GM23338 (cell line): ENCODE measurements around the gene RNU5B-1. TPM values are rescaled to one million over a fixed set of nuclear protein-coding genes. Genes with fewer than 3 reads are reported as not detected.

ENCODE experiments used
- ATAC-seq: fragments of 200-7000 bp; cut with Tn5 transposase; 3 replicates; pipeline ENCODE4 v1.9.1; 2020
- DNase-seq: peaks from one replicate; pipeline ENCODE4 v3.0.0-alpha.2; 2015; ENCODE audit warnings: low spot score
- H2AFZ ChIP-seq: fragments of 200-600 bp; sonication (generic); 2 replicates; pipeline ENCODE4 v1.8.0; 2016; ENCODE audit warnings: antibody characterized with exemption, mild to moderate bottlenecking, moderate library complexity
- H3F3A ChIP-seq: fragments of 200-600 bp; sonication (generic); replicated peaks from 2 replicates; pipeline ENCODE4 v1.8.0; 2017; ENCODE audit warnings: antibody characterized with exemption, mixed run types, low read depth
- H3K27ac ChIP-seq: fragments of 200-600 bp; sonication (generic); 2 replicates; pipeline ENCODE4 v1.6.1; 2016; ENCODE audit warnings: low read depth
- H3K27me3 ChIP-seq: fragments of 200-600 bp; sonication (generic); 2 replicates; pipeline ENCODE4 v1.8.0; 2016; ENCODE audit warnings: mild to moderate bottlenecking, mixed run types, moderate library complexity; ENCODE audit not compliant: insufficient read depth
- H3K36me3 ChIP-seq: fragments of 200-600 bp; sonication (generic); 2 replicates; pipeline ENCODE4 v1.8.0; 2016; ENCODE audit warnings: mild to moderate bottlenecking; ENCODE audit not compliant: insufficient read depth
- H3K4me1 ChIP-seq: fragments of 200-600 bp; sonication (generic); 2 replicates; pipeline ENCODE4 v1.8.0; 2016; ENCODE audit warnings: mild to moderate bottlenecking, moderate library complexity; ENCODE audit not compliant: insufficient read depth
- H3K4me2 ChIP-seq: fragments of 200-600 bp; sonication (generic); 2 replicates; pipeline ENCODE4 v1.7.1; 2017; ENCODE audit warnings: mixed run types
- H3K4me3 ChIP-seq: fragments of 200-600 bp; sonication (generic); 2 replicates; pipeline ENCODE4 v1.6.1; 2016; ENCODE audit warnings: mixed run types
- H3K79me2 ChIP-seq: fragments of 200-600 bp; sonication (generic); replicated peaks from 2 replicates; pipeline ENCODE4 v1.8.0; 2017; ENCODE audit warnings: mild to moderate bottlenecking; ENCODE audit not compliant: insufficient read depth
- H3K9me2 ChIP-seq: fragments of 200-600 bp; sonication (generic); 2 replicates; pipeline ENCODE4 v1.8.0; 2017; ENCODE audit not compliant: insufficient read depth
- H4K20me1 ChIP-seq: fragments of 200-600 bp; sonication (generic); replicated peaks from 2 replicates; pipeline ENCODE4 v1.8.0; 2017; ENCODE audit warnings: mild to moderate bottlenecking; ENCODE audit not compliant: insufficient read depth
- H3K27ac Mint-ChIP-seq: 2 replicates; pipeline ENCODE4 v1.8.0; 2020; ENCODE audit warnings: inconsistent platforms, mild to moderate bottlenecking, moderate library complexity, mixed read lengths
- H3K27me3 Mint-ChIP-seq: 3 replicates; pipeline ENCODE4 v1.8.0; 2022; ENCODE audit warnings: low read depth, mild to moderate bottlenecking, moderate library complexity, mixed read lengths, inconsistent platforms; ENCODE audit not compliant: insufficient read depth, poor library complexity
- H3K36me3 Mint-ChIP-seq: 3 replicates; pipeline ENCODE4 v1.8.0; 2021; ENCODE audit warnings: low read depth, mild to moderate bottlenecking, inconsistent platforms, moderate library complexity, mixed read lengths
- H3K4me1 Mint-ChIP-seq: 3 replicates; pipeline ENCODE4 v1.8.0; 2020; ENCODE audit warnings: mild to moderate bottlenecking, inconsistent platforms, mixed read lengths
- H3K4me3 Mint-ChIP-seq: 3 replicates; pipeline ENCODE4 v1.8.0; 2021; ENCODE audit warnings: moderate library complexity, mild to moderate bottlenecking, inconsistent platforms, mixed read lengths
- H3K9me3 Mint-ChIP-seq: 3 replicates; pipeline ENCODE4 v1.8.0; 2020; ENCODE audit warnings: moderate library complexity, mild to moderate bottlenecking, inconsistent platforms, mixed read lengths
- CREB1 ChIP-seq: fragments of 250-450 bp; sonication (Bioruptor Pico); IDR thresholded peaks from 2 replicates; pipeline ENCODE4 v1.5.0; 2020; ENCODE audit warnings: low read depth, mild to moderate bottlenecking, moderate library complexity
- ETS1 ChIP-seq: IDR thresholded peaks from 2 replicates; pipeline ENCODE4 v1.6.1; 2016; ENCODE audit warnings: antibody characterized with exemption
- EZH2 ChIP-seq: fragments of 200-600 bp; sonication (generic); IDR thresholded peaks from one replicate; pipeline ENCODE4 v1.8.0; 2017; ENCODE audit warnings: antibody characterized with exemption, mild to moderate bottlenecking, low read depth; ENCODE audit not compliant: unreplicated experiment
- EZH2phosphoT487 ChIP-seq: fragments of 200-600 bp; sonication (generic); IDR thresholded peaks from one replicate; pipeline ENCODE4 v1.8.1; 2018; ENCODE audit warnings: antibody characterized with exemption; ENCODE audit not compliant: unreplicated experiment
- JUNB ChIP-seq: IDR thresholded peaks from one replicate; pipeline ENCODE4 v1.6.1; 2016; ENCODE audit warnings: antibody characterized with exemption; ENCODE audit not compliant: unreplicated experiment
- NANOG ChIP-seq: IDR thresholded peaks from 2 replicates; pipeline ENCODE4 v1.6.1; 2016; ENCODE audit warnings: antibody characterized with exemption, borderline replicate concordance
- POLR2AphosphoS5 ChIP-seq: IDR thresholded peaks from 2 replicates; pipeline ENCODE4 v1.6.1; 2016; ENCODE audit warnings: antibody characterized with exemption, low read depth
- REST ChIP-seq: IDR thresholded peaks from one replicate; pipeline ENCODE4 v1.6.1; 2018; ENCODE audit warnings: antibody characterized with exemption; ENCODE audit not compliant: unreplicated experiment
- STAT1 ChIP-seq: IDR thresholded peaks from one replicate; pipeline ENCODE4 v1.6.1; 2016; ENCODE audit warnings: antibody characterized with exemption; ENCODE audit not compliant: unreplicated experiment
- ZNF114 ChIP-seq: fragments of 250-450 bp; sonication (Bioruptor Pico); IDR thresholded peaks from 2 replicates; pipeline ENCODE4 v1.5.0; 2020; ENCODE audit warnings: mild to moderate bottlenecking, moderate library complexity
- polyA plus RNA-seq: library from polyadenylated mRNA; unstranded; fragments of >200 nt; fragmentation: Nextera tagmentation; extraction: Ambion mirVana; gene quantifications from 2 replicates; pipeline ENCODE4 v1.2.1, GENCODE V29; 2016
- total RNA-seq: library from RNA; depleted of rRNA; stranded (reverse); fragments of >200 nt; shearing (Covaris generic); gene quantifications from 2 replicates; pipeline ENCODE4 v1.2.3, GENCODE V29; 2014

The RNU5B-1 gene
- total and polyA plus RNA-seq, 2 experiments from 2014 or later, result not detected

- Mint-ChIP-seq H3K4me3 (no peak overlapping the region), H3K27me3 (peaks cover 9% of the 10 kb centered on the region), H3K4me1 (peaks cover 34% of the 10 kb centered on the region), H3K27ac (no peak overlapping the region), H3K9me3 (no peaks in the 10 kb centered on the region), H3K36me3 (no peaks in the 10 kb centered on the region)
- no peak overlapping the region for H3K4me3 ChIP-seq
- DNase-seq, result no peak
- no peak for ATAC-seq
- H2AFZ ChIP-seq, result no peak overlapping the region
- no peak overlapping the region for H3K4me2 ChIP-seq
- H3K27ac ChIP-seq, result no peak overlapping the region
- no peaks in the 10 kb centered on the region for H3K9me2 ChIP-seq
- H4K20me1 ChIP-seq, result peaks cover 9% of the 10 kb centered on the region
- no peaks in the 10 kb centered on the region for H3K79me2 ChIP-seq
- TF ChIP-seq STAT1 (no peak), ETS1 (no peak), REST (no peak), CREB1 (CRISPR knock-in tag) (no peak), JUNB (no peak), ZNF114 (no peak), EZH2phosphoT487 (no peak), EZH2 (no peak), NANOG (no peak), POLR2AphosphoS5 (no peak)
- H3K4me1 ChIP-seq, result peaks cover 19% of the 10 kb centered on the region
- H3K36me3 ChIP-seq, result no peaks in the 10 kb centered on the region
- peaks cover 4% of the 10 kb centered on the region; the same call in 1 of the 2 replicates for H3F3A ChIP-seq
- no peaks in the 10 kb centered on the region; the same call in 1 of the 2 replicates for H3K27me3 ChIP-seq
Observed at GRCh38 chr15:65343374-65343981, 39.0 kb downstream of the RNU5B-1 start.

GRCh38 chr15:65344214-65344913 lies 39.9 kb downstream of the RNU5B-1 start:
- H3K4me1 Mint-ChIP-seq, result peaks cover 33% of the 10 kb centered on the region
- Histone ChIP-seq H3K9me2 (no peaks in the 10 kb centered on the region), H2AFZ (no peak overlapping the region), H3K27me3 (peaks cover 7% of the 10 kb centered on the region), H3K79me2 (no peaks in the 10 kb centered on the region), H3K36me3 (no peaks in the 10 kb centered on the region), H3K4me1 (peaks cover 10% of the 10 kb centered on the region), H4K20me1 (peaks cover 9% of the 10 kb centered on the region), H3K27ac (no peak overlapping the region), H3K4me3 (no peak overlapping the region), H3K4me2 (no peak overlapping the region), H3F3A (peaks cover 2% of the 10 kb centered on the region; the same call in 1 of the 2 replicates)
- peaks cover under 1% of the 10 kb centered on the region; the same call in 1 of the 3 replicates for H3K36me3 Mint-ChIP-seq
- DNase-seq (no peak), ATAC-seq (no peak)
- no peak for TF ChIP-seq ETS1
- TF ChIP-seq NANOG, result no peak
- H3K9me3 Mint-ChIP-seq, result no peaks in the 10 kb centered on the region
- H3K27ac Mint-ChIP-seq, result no peak overlapping the region
- peaks cover 9% of the 10 kb centered on the region for H3K27me3 Mint-ChIP-seq
- H3K4me3 Mint-ChIP-seq, result no peak overlapping the region
